ENCODE measurements around the gene GTF2I.
"Not testable (repeated sequence)": the region's sequence is repeated elsewhere in the genome, so short reads cannot be mapped to it uniquely, and the experiment has no call there.

GTF2I gene

GRCh38 chr7:74781746-74782145, 124.2 kb downstream of the GTF2I start:
- not testable (repeated sequence) for DNase-seq

- not testable (repeated sequence) for DNase-seq
These were observed 126.1 kb downstream of the GTF2I start for GRCh38 chr7:74783595-74783994.

- peak; percentile 95 for DNase-seq
These were observed 131.0 kb downstream of the GTF2I start for GRCh38 chr7:74788369-74789150.

- not testable (repeated sequence) for DNase-seq
These were observed 131.8 kb downstream of the GTF2I start for GRCh38 chr7:74789200-74789736.

- DNase-seq, result not testable (repeated sequence)
These were observed 140.5 kb downstream of the GTF2I start for GRCh38 chr7:74797848-74798622.

GRCh38 chr7:74798644-74799043, 141.1 kb downstream of the GTF2I start:
- DNase-seq, result not testable (repeated sequence)
